GM12892 (cell line): Measurements from ENCODE around the gene CRISPLD2.

Experiments
- DNase-seq: peaks from one replicate; pipeline ENCODE4 v3.0.0; 2011; ENCODE audit not compliant: insufficient read length
- FAIRE-seq: peaks from 2 replicates; lab custom pipeline; 2011; peaks lifted over from hg19 to GRCh38; lab: Jason Lieb, UNC
- POLR2A ChIP-seq: IDR thresholded peaks from 2 replicates; pipeline ENCODE4 v1.6.1; 2011; ENCODE audit warnings: low read depth, low read length, control low read depth
- POLR2AphosphoS5 ChIP-seq: IDR thresholded peaks from 2 replicates; pipeline ENCODE4 v1.6.1; 2011; ENCODE audit warnings: low read depth, low read length, control low read depth
- TAF1 ChIP-seq: IDR thresholded peaks from 2 replicates; pipeline ENCODE4 v1.6.1; 2011; ENCODE audit warnings: low read depth, mild to moderate bottlenecking, control low read depth, low read length, borderline replicate concordance

The CRISPLD2 gene

DNA sequence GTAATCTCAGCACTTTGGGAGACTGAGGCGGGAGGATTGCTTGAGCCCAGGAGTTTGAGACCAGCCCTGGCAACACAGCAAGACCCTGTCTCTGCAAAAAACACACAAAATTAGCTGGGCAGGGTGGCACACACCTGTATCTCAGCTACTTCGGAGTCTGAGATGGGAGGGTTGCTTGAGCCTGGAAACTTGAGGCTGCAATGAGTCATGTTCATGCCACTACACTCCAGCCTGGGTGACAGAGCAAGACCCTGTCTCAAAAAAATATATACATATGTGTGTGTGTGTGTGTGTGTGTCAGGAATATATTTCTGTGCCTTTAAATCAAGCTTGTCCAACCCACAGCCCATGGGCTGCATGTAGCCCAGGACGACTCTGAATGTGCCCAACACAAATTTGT, 55.2 kb downstream of the CRISPLD2 start:
- TF ChIP-seq TAF1 = no peak
- TF ChIP-seq POLR2A = no peak
- no peak for TF ChIP-seq POLR2AphosphoS5
- FAIRE-seq = no peak
- DNase-seq = no peak

DNA sequence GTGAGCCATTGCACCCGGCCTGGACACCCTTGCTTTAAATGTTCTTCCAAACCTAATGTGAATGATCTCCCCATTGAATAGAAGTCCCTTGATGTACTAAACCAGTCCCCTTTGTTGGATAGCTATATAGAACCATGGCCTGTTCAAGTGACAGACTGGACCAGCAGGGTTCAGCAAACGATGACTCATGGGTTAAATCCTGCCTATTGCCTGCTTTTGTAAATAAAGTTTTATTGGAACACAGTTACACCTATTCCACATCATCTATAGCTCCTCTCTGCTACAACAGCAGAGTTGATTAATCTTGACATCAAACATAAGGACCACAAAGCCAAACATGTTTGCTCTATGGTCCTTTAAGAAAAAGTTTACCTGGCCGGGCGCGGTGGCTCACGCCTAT, 56.1 kb downstream of the CRISPLD2 start:
- no peak for FAIRE-seq
- TF ChIP-seq POLR2A = no peak
- TF ChIP-seq TAF1 = no peak
- no peak for TF ChIP-seq POLR2AphosphoS5
- DNase-seq = no peak

DNA sequence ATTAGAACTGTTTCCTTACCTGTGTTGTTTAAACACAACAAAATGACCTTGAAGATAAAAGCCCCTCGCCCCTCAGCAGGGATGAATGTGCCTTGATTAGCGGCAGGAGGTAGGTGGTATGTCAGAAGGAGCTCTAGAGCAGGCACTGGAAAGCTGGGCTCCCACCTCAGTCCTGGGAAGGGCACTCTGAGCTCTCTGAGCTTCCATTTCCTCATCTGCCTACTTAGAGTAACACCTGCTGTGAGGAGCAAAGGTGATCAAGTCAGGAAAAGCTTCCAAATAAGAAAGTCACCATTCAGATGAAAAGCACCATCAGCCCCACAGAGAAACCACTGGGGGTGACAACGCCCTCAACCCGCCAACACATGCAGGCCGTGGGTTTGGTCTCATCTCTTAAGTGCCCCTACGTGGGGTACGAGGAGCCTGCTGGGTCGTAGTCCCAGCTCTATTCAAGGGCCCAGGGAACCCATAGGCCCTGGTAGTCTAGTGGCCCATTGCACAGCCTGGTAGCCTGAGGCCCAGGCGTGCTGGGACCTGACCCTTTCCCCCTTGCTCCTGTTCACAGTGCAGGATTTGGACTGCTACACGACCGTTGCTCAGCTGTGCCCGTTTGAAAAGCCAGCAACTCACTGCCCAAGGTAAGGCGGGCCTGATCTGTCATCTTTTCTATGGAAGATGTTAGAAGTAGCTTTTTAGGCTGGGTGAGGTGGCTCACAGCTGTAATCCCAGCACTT, 57.3 kb downstream of the CRISPLD2 start:
- FAIRE-seq (no peak), DNase-seq (no peak)
- no peak for TF ChIP-seq POLR2AphosphoS5

DNA sequence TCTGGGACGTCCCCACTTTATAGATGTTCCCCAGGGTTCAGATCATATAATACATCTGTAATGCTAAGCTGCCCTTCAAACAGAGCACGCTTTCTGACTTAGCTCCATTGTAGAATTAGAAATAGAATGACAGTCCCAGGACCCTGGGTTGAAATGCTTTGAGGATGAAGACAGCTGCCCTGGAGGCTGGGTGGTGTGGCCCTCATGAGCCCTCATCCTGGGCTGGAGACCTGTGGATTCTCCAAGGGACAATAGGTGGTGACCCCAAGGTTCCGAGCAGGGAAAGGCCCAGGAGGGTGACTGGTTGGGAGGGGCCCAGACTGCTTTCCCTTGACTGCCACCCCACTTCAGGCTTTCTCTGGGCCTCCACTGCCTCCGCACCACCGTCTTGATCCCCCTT, 59.0 kb downstream of the CRISPLD2 start:
- FAIRE-seq (no peak), DNase-seq (no peak)
- TF ChIP-seq TAF1 = no peak
- TF ChIP-seq POLR2AphosphoS5 = no peak
- no peak for TF ChIP-seq POLR2A

DNA sequence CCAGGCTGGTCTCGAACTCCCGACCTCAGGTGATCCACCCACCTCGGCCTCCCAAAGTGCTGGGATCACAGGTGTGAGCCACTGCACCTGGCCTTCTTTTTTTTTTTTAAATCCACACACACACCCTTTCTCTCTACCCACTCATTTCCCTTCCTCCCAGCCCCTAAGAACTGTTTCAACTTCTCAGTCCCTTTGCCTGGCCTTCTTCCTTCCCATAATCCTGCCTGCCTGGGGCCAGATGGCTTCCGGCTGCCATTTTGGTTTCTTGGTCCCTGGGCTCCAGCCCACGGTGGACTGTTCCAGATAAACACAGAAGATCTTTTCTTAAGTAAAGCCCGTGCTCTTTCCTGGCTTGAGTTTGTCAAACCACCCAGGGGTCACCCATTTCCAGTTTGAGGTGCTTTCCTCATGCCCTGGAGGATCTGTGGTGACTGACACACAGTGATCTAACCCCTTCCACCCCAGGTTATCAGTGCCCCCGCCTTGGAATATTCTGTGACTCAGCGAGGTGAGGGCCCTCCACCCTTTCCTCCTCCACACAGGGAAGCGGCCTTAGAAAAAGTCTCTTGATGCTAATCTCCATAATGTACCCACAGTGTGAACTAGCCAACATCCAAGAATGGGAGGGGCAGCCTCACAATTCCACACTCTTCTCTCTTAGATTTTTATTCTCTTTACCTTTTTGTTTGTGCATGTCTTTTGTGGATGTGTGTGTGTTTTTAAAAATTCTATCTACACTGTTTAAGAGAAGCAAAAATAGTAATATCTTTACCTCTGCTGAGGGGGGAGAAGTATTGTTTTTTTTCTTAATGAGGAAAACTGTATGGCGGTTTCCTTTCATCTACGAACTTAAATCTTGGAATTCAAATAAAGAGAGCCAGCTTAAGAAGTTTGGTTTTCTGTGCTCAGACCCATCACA, 60.0 kb downstream of the CRISPLD2 start:
- FAIRE-seq (no peak), DNase-seq (no peak)
- TF ChIP-seq POLR2A (no peak), POLR2AphosphoS5 (no peak), TAF1 (no peak)

DNA sequence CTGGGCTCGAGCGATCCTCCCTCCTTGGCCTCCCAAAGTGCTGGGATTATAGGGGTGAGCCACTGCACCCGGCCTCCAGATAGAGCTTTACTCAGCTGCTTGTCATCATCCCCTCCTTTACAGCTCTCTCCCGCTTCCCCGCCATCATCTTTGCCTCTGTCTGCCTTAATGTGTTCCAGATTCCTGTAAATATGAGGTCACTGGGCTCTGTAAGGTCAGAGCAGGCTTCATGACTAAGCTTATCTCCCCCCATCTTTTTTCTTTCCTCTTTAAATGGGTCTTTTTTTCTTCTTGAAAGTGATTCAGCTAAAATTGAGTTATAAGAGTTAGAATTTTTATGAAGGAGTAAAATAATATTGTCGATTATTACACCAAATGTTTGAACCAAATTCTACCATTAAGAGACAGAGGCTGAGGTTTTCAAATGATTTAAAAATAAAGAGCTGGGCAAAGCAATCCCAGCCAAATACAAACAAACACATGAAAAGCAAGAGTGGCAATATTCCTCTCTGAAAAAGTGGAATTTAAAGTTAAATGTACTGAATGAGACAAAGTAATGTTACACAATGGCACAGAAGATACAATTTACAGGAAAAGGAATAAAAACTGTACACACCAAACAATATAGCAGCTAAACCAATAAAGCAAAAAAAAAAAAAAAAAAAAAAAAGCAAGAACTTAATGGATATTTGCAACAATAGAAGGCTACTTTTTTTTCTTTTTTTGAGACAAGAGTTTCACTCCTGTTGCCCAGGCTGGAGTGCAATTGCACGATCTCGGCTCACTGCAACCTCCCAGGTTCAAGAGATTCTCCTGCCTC, 62.1 kb downstream of the CRISPLD2 start:
- FAIRE-seq (no peak), DNase-seq (no peak)
- TF ChIP-seq POLR2A (no peak), TAF1 (no peak), POLR2AphosphoS5 (no peak)

DNA sequence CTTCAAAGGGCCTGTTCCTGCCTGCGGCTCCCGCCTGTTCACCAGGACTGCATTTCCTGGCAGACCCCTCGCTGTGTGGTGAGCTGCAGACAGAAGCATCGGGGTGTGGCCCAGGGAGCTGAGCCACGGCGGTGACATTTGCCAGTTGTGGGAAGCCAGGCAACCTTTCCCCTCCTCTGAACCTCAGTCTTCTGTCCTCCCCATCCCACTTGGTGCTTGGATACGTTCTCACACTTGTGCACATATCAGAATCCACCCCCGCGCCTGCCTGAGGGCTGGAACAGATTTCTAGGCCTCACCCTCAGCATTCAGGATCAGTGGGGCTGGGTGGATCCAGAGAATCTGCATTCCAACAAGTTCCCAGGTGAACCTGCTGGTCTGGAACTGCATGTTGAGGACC, 63.5 kb downstream of the CRISPLD2 start:
- TF ChIP-seq POLR2AphosphoS5 (no peak), TAF1 (no peak), POLR2A (no peak)
- DNase-seq = no peak
- FAIRE-seq = no peak

DNA sequence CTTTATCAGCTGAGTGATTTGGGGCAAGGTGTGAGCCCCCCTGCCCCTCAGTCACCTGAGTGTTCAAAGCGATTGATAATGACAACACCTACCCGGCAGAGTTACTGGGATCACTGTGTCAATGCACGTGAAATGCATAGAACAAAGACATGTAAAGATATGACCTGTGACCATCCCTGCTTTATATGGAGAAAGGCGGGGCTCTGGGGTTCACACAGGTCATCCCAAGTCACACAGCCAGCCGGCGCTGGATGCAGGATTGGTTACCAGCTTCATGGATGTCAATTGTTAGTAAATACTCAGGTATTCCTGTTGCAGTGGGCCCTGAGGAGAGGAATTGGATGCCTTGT, 64.4 kb downstream of the CRISPLD2 start:
- TF ChIP-seq POLR2A (no peak), POLR2AphosphoS5 (no peak), TAF1 (no peak)
- DNase-seq = no peak
- FAIRE-seq = no peak

DNA sequence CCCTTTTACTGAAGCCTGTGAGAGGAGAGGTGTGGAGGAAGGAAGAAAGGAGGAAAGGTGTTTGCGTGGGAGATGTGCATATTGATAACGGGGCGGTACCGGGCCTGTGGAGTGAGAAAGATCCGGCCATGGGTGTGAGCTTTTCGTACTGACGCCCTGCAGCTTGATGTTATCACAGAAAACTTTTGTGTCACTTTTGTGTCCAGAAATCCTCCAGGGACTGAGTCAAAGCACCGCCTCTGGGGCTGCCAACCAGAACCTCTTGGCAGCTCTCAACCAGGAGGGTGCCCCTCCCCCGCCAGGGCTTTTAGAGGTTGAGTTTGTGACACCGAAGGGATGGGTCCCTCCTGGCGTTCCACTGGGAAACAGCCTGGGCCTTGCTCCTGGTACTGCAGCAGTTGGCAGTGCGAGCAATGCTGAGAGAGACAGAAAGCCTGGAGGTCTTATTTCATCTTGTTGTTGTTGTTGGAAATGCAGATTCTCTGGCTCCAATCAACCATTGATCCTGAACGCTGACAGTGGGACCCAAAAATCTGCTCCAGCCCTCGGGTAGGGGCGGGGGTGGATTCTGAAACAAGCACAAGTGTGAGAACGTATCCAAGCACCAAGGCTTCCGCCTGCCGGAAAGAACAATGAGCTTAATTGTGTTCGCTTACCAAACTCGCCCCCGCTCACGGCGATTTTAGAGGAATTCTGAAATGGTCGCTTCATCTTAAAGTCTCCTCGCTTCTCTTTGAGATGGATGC, 65.0 kb downstream of the CRISPLD2 start:
- DNase-seq = no peak
- no peak for FAIRE-seq
- TF ChIP-seq POLR2AphosphoS5 (no peak), TAF1 (no peak), POLR2A (no peak)

DNA sequence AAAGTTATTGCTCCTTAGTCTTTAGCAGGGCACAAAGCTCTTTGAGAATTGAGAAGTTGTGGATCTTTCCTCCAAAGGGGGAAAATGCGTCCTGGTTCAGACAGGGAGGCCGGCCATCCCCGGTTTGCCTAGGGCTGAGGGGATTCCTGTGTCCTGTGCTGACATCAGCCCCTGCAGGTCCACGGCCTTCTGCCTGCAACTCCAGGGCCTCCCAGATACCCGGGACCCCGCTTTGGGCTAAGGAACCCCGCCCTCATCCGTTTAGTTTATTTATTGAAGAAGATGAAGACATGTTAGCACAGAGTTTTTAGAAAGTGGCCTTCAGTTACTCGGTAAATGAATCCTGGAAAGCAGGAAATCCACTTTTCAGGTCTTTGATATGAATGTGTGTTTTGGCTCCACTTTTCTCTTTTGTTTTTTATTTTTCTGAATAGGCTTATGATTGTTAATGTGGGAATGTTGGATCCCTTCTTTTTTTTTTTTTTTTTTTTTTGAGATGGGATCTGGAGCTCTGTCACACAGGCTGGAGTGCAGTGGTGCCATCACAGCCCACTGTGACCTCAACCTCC, 65.6 kb downstream of the CRISPLD2 start:
- no peak for FAIRE-seq
- DNase-seq = no peak

More for the DNA sequence above, 65.6 kb downstream of the CRISPLD2 start:
- no peak for TF ChIP-seq POLR2AphosphoS5
- TF ChIP-seq POLR2A = no peak
- no peak for TF ChIP-seq TAF1
